ENCODE measurements around the gene NUBPL.

DNA sequence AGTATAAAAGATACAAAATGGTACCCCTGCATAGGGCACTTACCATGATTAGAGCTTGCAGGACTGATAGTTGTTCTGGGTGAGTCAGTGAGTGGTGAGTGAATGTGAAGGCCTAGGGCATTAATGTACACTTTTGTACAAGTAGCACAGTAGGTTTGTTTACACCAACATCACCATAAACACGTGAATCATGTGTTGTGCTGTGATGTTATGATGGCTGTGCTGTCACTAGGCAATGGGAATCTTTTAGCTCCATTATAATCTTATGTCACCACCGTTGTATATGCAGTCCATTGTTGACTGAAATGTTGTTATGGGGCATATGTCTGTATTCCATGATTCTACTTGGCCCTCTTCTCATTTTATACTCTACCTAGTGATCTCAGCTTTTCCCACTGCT is 11.8 kb downstream of the NUBPL start:
- TF ChIP-seq TAF1 (IDR thresholded peaks at IDR 0.05; ENCODE audit: low read depth, low read length) (no peak), POLR2A (IDR thresholded peaks at IDR 0.05; ENCODE audit: low read depth, low read length) (no peak), POLR2AphosphoS5 (IDR thresholded peaks at IDR 0.05; ENCODE audit: low read depth, low read length) (no peak), SPI1 (IDR thresholded peaks at IDR 0.05; ENCODE audit: low read depth, low read length) (no peak), PAX5 (IDR thresholded peaks at IDR 0.05; ENCODE audit: insufficient read depth, low read length, severe bottlenecking) (no peak), POU2F2 (IDR thresholded peaks at IDR 0.05; ENCODE audit: low read depth, low read length) (no peak)
